ENCODE measurements around the gene LRGUK.
A peak's percentile ranks its signal among the peaks of the same experiment; 100 is the strongest.

LRGUK gene

GRCh38 chr7:134126146-134126545 lies 994 bp upstream of the LRGUK start:
- DNase-seq = no peak

- DNase-seq = no peak
Measured at GRCh38 chr7:134126596-134126965, 559 bp upstream of the LRGUK start.

GRCh38 chr7:134128829-134129228 lies 1.7 kb downstream of the LRGUK start:
- no peak for DNase-seq

GRCh38 chr7:134129856-134130523 lies 2.9 kb downstream of the LRGUK start:
- no peak for DNase-seq

GRCh38 chr7:134134004-134134403 lies 6.9 kb downstream of the LRGUK start:
- DNase-seq = no peak

GRCh38 chr7:134140889-134141867 lies 14.0 kb downstream of the LRGUK start:
- peak; percentile 2 to 79 (median 46) for DNase-seq

- DNase-seq = no peak
Measured at GRCh38 chr7:134141868-134142264, 14.7 kb downstream of the LRGUK start.

GRCh38 chr7:134153493-134154136 lies 26.5 kb downstream of the LRGUK start:
- no peak for DNase-seq

- DNase-seq = no peak
Measured at GRCh38 chr7:134154581-134155130, 27.5 kb downstream of the LRGUK start.

- DNase-seq = no peak
Measured at GRCh38 chr7:134155206-134155605, 28.1 kb downstream of the LRGUK start.

GRCh38 chr7:134155871-134156270 lies 28.7 kb downstream of the LRGUK start:
- no peak for DNase-seq

- DNase-seq = peak in 15 of 51 donors; percentile 2 to 43 (median 8)
Measured at GRCh38 chr7:134165252-134165651, 38.1 kb downstream of the LRGUK start.

- no peak for DNase-seq
Measured at GRCh38 chr7:134167250-134167649, 40.1 kb downstream of the LRGUK start.

GRCh38 chr7:134167841-134168240 lies 40.7 kb downstream of the LRGUK start:
- DNase-seq = no peak

GRCh38 chr7:134174795-134175261 lies 47.7 kb downstream of the LRGUK start:
- DNase-seq = no peak

- no peak for DNase-seq
Measured at GRCh38 chr7:134175334-134176036, 48.3 kb downstream of the LRGUK start.

- DNase-seq = no peak
Measured at GRCh38 chr7:134176037-134176350, 48.9 kb downstream of the LRGUK start.

GRCh38 chr7:134179036-134180011 lies 52.2 kb downstream of the LRGUK start:
- no peak for DNase-seq

- DNase-seq = no peak
Measured at GRCh38 chr7:134180376-134180775, 53.2 kb downstream of the LRGUK start.

GRCh38 chr7:134182078-134182477 lies 54.9 kb downstream of the LRGUK start:
- DNase-seq = no peak

Data from hypothalamus (tissue), 51 donors.